Lung (tissue), 12 donors: ENCODE measurements around the gene DHRSX. TPM values are rescaled to one million over a fixed set of nuclear protein-coding genes. Genes with fewer than 3 reads are reported as not detected.
"Not testable (repeated sequence)": the region's sequence is repeated elsewhere in the genome, so short reads cannot be mapped to it uniquely, and the experiment has no call there.

Experiments
- ATAC-seq: fragments of 200-7000 bp; cut with Tn5 transposase; one replicate; pipeline ENCODE4 v1.9.1; 2020; ENCODE audit warnings: moderate number of reproducible peaks; ENCODE audit not compliant: insufficient read depth, low FRiP score
- DNase-seq, 3 donors: peaks; one replicate each; pipeline ENCODE4 v3.0.0-alpha.2; 2013 to 2017
- H3K27ac ChIP-seq, 2 donors: one replicate each; pipeline ENCODE4 v1.5.1; 2013; ENCODE audit warnings: mild to moderate bottlenecking in 2 of 2, moderate library complexity in 2 of 2, control low read depth in 1 of 2, inconsistent platforms in 1 of 2, low read depth in 1 of 2, low read length in 1 of 2
- H3K27me3 ChIP-seq, 3 donors: one replicate each; pipeline ENCODE4 v1.5.1; 2013; ENCODE audit warnings: low read length in 2 of 3; ENCODE audit not compliant: control insufficient read depth in 3 of 3, insufficient read depth in 3 of 3
- H3K36me3 ChIP-seq, 4 donors: one replicate each; pipeline ENCODE4 v1.5.1; 2013; ENCODE audit warnings: low read length in 4 of 4, mild to moderate bottlenecking in 1 of 4, moderate library complexity in 1 of 4; ENCODE audit not compliant: control insufficient read depth in 4 of 4, insufficient read depth in 4 of 4
- H3K4me1 ChIP-seq, 5 donors: one replicate each; pipeline ENCODE4 v1.5.1; 2013; ENCODE audit warnings: low read length in 5 of 5, mild to moderate bottlenecking in 2 of 5, moderate library complexity in 1 of 5; ENCODE audit not compliant: control insufficient read depth in 5 of 5, insufficient read depth in 5 of 5
- H3K4me3 ChIP-seq: one replicate; pipeline ENCODE4 v1.5.1; 2013; ENCODE audit warnings: mild to moderate bottlenecking, control low read depth, moderate library complexity
- H3K9ac ChIP-seq, 2 donors: one replicate each; pipeline ENCODE4 v1.5.1; 2013; ENCODE audit warnings: low read length in 2 of 2, control low read depth in 1 of 2; ENCODE audit not compliant: insufficient read depth in 1 of 2
- H3K9me3 ChIP-seq, 4 donors: one replicate each; pipeline ENCODE4 v1.5.1; 2013; ENCODE audit warnings: low read length in 3 of 4, mild to moderate bottlenecking in 1 of 4, moderate library complexity in 1 of 4; ENCODE audit not compliant: control insufficient read depth in 4 of 4, insufficient read depth in 3 of 4
- CTCF ChIP-seq: IDR thresholded peaks from 2 replicates; pipeline ENCODE4 v1.5.1; 2012; ENCODE audit warnings: mild to moderate bottlenecking; ENCODE audit errors: control extremely low read depth, extremely low read depth
- WGBS, 2 donors: extraction: QIAGEN DNeasy Blood & Tissue Kit; methylation state at CpG; one replicate each; pipeline ENCODE4 v1.1.7; 2013; 5-methylcytosine and 5-hydroxymethylcytosine counted together
- polyA plus RNA-seq, 2 donors: library from polyadenylated mRNA; stranded (reverse); fragments of 200-250 nt; gene quantifications; one replicate each; pipeline ENCODE4 v1.2.1, GENCODE V29; 2013
- total RNA-seq, 2 donors: library from RNA; depleted of rRNA in 1 of 2; stranded (reverse); fragments of >200 nt in 1 of 2; gene quantifications; one replicate each; pipeline ENCODE4 v1.2.1, GENCODE V29; 2014 to 2021
- donor health status: control.
- donor health status: control.
- donor health status: Bipolar disorder and iron deficiency.
- donor health status: healthy.
- donor health status: DM: yes; HTN: yes; CAD: no.

Gene DHRSX
- total and polyA plus RNA-seq, 4 donors, result 7.0 to 26.3 (median 18.9) TPM

- Histone ChIP-seq H3K27ac (no peak overlapping the region), H3K36me3 (peaks cover 0 to 6% (median 0%) of the 10 kb centered on the region in 4 donors), H3K4me3 (no peak overlapping the region), H3K27me3 (no peaks in the 10 kb centered on the region), H3K9me3 (peaks cover 0 to 4% (median 0%) of the 10 kb centered on the region in 4 donors), H3K4me1 (no peaks in the 10 kb centered on the region), H3K9ac (no peak overlapping the region)
- no peak for ATAC-seq
- peak in 2 of 3 donors; percentile 34 to 56 for DNase-seq
- TF ChIP-seq CTCF, result no peak
- 72% methylated on average over 5 of the region's 5 CpGs for WGBS, 2 donors
These were observed 38.7 kb downstream of the DHRSX start for GRCh38 chrX:2462074-2462473.

- Histone ChIP-seq H3K9me3 (peaks cover 0 to 4% (median 0%) of the 10 kb centered on the region in 4 donors), H3K4me1 (no peaks in the 10 kb centered on the region), H3K27me3 (no peaks in the 10 kb centered on the region), H3K9ac (no peak overlapping the region), H3K36me3 (peaks cover 0 to 6% (median 0%) of the 10 kb centered on the region in 4 donors), H3K27ac (no peak overlapping the region), H3K4me3 (no peak overlapping the region)
- ATAC-seq (no peak), DNase-seq (no peak)
- TF ChIP-seq CTCF, result no peak
- 89% methylated on average over 8 of the region's 8 CpGs for WGBS, 2 donors
These were observed 39.1 kb downstream of the DHRSX start for GRCh38 chrX:2461711-2462016.

DNA sequence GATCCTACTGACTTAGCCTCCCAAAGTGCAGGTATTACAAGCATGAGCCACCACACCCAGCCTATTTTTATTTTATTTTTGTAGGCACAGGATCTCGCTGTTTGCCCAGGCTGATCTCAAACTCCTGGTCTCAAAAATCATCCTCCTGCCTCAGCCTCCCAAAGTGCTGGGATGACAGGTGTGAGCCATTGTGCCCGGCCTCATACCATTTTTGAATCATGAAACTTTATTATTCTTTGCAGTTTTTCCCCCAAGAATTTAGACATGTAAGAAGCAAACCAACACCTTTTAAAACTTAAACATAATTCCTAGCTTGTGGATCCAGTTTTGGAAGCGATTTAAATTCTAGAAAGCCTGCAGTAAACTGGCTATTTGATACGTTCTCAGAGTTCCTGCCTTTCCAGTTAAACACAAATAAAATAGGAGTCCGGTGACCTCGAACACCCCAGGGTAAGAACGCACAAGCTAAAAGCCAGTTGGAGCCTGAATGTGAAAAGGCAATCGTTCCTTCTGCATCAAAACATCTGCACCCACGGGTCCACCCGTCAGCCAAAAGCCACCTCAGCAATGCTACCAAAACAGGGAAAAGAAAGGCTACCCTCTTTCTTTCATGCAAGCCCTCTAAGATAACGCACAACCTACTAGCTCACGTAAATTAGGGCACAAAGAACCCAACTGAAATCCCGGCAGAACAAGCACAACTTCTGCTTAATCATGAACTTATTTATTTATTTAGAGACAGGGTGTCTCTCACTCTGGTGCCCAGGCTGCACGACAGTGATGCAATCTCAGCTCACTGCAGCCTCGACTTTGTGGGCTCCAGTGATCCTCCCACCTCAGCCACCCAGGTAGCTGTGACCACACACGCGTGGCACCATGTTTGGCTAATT lies 39.7 kb downstream of the DHRSX start:
- not testable (repeated sequence) for H3K27me3 ChIP-seq, H3K4me3 ChIP-seq, H3K27ac ChIP-seq, H3K4me1 ChIP-seq, ATAC-seq, H3K36me3 ChIP-seq, H3K9ac ChIP-seq, DNase-seq, H3K9me3 ChIP-seq
- WGBS, 2 donors, result 81 to 86% methylated on average over 17 of the region's 17 CpGs

GRCh38 chrX:2460048-2460447 lies 40.7 kb downstream of the DHRSX start:
- not testable (repeated sequence) for H3K27ac ChIP-seq, ATAC-seq, H3K9ac ChIP-seq, H3K9me3 ChIP-seq, H3K4me3 ChIP-seq, H3K4me1 ChIP-seq, DNase-seq, H3K36me3 ChIP-seq, H3K27me3 ChIP-seq
- 94 to 96% methylated on average over 10 of the region's 10 CpGs for whole genome bisulfite sequencing, 2 donors
